RKO (cell line): ENCODE data around the gene LSG1.

Experiments
- DNase-seq: peaks from one replicate; pipeline ENCODE4 v3.0.0-alpha.2; 2016; ENCODE audit warnings: low spot score

The LSG1 gene

GRCh38 chr3:194671900-194672808, at the start of gene LSG1:
TSS of gene LSG1 (minus strand) at chr3:194672191. CDS start at chr3:194672162, 29 bp downstream.
- peak; percentile 95 for DNase-seq

- DNase-seq, result no peak
Observed at GRCh38 chr3:194720048-194720447, 48.1 kb upstream of the LSG1 start.

GRCh38 chr3:194718079-194718478, 46.1 kb upstream of the LSG1 start:
- no peak for DNase-seq

- no peak for DNase-seq
Observed at GRCh38 chr3:194715022-194715800, 43.2 kb upstream of the LSG1 start.

GRCh38 chr3:194714564-194714963, 42.6 kb upstream of the LSG1 start:
- DNase-seq, result no peak

- DNase-seq, result no peak
Observed at GRCh38 chr3:194714137-194714455, 42.1 kb upstream of the LSG1 start.

- no peak for DNase-seq
Observed at GRCh38 chr3:194713299-194714136, 41.5 kb upstream of the LSG1 start.

- DNase-seq, result peak; percentile 43
Observed at GRCh38 chr3:194711913-194712312, 39.9 kb upstream of the LSG1 start.

GRCh38 chr3:194711286-194711685, 39.3 kb upstream of the LSG1 start:
- DNase-seq, result no peak

GRCh38 chr3:194707147-194707540, 35.2 kb upstream of the LSG1 start:
- no peak for DNase-seq

GRCh38 chr3:194705761-194706160, 33.8 kb upstream of the LSG1 start:
- DNase-seq, result no peak

GRCh38 chr3:194705227-194705626, 33.2 kb upstream of the LSG1 start:
- no peak for DNase-seq

- no peak for DNase-seq
Observed at GRCh38 chr3:194702545-194702944, 30.6 kb upstream of the LSG1 start.

- no peak for DNase-seq
Observed at GRCh38 chr3:194696702-194697101, 24.7 kb upstream of the LSG1 start.

GRCh38 chr3:194691481-194692283, 19.7 kb upstream of the LSG1 start:
- DNase-seq, result no peak

- DNase-seq, result no peak
Observed at GRCh38 chr3:194690501-194691372, 18.7 kb upstream of the LSG1 start.

- no peak for DNase-seq
Observed at GRCh38 chr3:194689493-194689944, 17.5 kb upstream of the LSG1 start.

GRCh38 chr3:194688946-194689345, 17.0 kb upstream of the LSG1 start:
- DNase-seq, result no peak

- no peak for DNase-seq
Observed at GRCh38 chr3:194688200-194688740, 16.3 kb upstream of the LSG1 start.

- DNase-seq, result no peak
Observed at GRCh38 chr3:194687638-194688199, 15.7 kb upstream of the LSG1 start.
